ENCODE measurements around the gene ACTL7B. TPM values are rescaled to one million over a fixed set of nuclear protein-coding genes. Genes with fewer than 3 reads are reported as not detected.

The ACTL7B gene
- 0.02 to 0.03 TPM in 2 of 5 replicates, not detected in the others for total RNA-seq (2022; extraction: Qiagen RNA extraction)

GRCh38 chr9:108855888-108856287 is at the start of gene ACTL7B:
Gene ACTL7B, minus strand, starts transcription at chr9:108855986. Its CDS starts 56 bp downstream, at chr9:108855930.

GRCh38 chr9:108861997-108862396 is 6.2 kb upstream of the ACTL7B start, which contains the start of gene ACTL7A:
Gene ACTL7A, plus strand, starts transcription at chr9:108862266. Its CDS starts 57 bp downstream, at chr9:108862323.

Other genes starting within 250 kb of the ACTL7B start
- gene ACTL7A, start 6.3 kb upstream of the ACTL7B start, total RNA-seq (2022; extraction: Qiagen RNA extraction) = not detected in 5 replicates
- 17.9 to 20.1 TPM (median 18.8 TPM) in 5 replicates for gene ELP1, start 78.1 kb upstream of the ACTL7B start, total RNA-seq (2022; extraction: Qiagen RNA extraction)
- gene ABITRAM, start 78.4 kb upstream of the ACTL7B start, total RNA-seq (2022; extraction: Qiagen RNA extraction) = 20.0 to 24.3 TPM (median 20.9 TPM) in 5 replicates
- 43.3 to 54.4 TPM (median 47.9 TPM) in 5 replicates for gene CTNNAL1, start 157.5 kb upstream of the ACTL7B start, total RNA-seq (2022; extraction: Qiagen RNA extraction)

Data from A549 treated with AZD2906 at 1 μM for 4 hours (cell line).